NCI-H2227 (cell line): Measurements from ENCODE around the gene TMPRSS11D.

Experiments
- DNase-seq: peaks from one replicate; lab custom pipeline; 2025; ENCODE audit not compliant: unreplicated experiment; lab: John Stamatoyannopoulos, UW

The TMPRSS11D gene

DNA sequence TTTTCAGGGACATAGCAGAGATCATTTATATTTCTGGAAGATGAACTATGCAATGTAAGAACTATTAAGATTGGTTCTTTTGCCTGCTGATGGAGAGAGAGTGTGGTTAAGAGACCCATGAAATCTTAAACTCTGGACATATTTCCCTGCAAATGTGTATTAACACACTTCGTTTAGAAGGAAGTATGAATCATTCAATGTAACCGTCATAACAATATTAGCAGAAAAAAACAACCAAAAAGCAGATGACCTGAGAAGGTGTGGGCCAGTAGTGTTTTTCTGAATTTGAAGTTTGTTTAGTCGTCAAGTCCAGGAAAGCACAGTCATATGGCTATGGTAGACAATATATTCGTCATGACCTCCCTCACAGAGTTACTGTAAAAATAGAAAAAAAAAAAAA lies 2.5 kb upstream of the TMPRSS11D start:
- DNase-seq: no peak

DNA sequence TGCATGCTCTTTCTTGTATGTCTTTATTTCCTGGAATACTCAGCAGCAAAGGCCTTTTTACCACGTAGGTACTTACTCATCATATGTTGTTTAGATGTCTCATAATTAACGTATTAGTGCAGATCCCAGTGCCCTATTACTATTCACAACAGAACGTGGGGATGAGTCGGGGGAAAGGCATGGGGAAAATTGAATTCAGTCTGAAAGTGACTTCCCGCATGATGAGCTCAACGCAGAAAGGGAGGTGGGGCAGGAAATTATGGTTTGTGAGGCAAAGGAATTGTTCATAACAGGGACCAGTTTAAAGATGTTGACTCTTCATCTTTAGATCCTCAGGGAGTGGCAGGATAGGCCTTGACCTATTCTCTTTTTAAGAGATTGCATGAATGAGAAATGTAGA lies 2.0 kb upstream of the TMPRSS11D start:
- no peak for DNase-seq

DNA sequence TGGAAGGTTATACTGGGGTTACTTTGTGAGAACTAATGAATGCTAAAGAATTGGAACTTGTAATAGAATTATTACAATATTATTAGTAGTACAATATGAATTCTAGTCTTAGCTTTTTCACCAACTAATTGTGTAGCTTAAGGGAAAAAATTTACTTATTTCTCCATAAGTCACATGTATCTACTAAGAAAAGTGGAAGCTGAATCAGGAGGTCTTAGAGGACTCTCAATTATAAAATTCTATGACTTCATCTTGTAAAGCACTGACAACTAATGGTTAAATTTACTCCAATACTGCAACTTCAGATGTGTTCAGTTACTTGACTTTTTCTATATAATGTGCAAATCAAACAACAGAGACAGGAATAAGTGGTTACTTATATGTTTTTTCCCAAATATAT lies 899 bp upstream of the TMPRSS11D start:
- DNase-seq: no peak

DNA sequence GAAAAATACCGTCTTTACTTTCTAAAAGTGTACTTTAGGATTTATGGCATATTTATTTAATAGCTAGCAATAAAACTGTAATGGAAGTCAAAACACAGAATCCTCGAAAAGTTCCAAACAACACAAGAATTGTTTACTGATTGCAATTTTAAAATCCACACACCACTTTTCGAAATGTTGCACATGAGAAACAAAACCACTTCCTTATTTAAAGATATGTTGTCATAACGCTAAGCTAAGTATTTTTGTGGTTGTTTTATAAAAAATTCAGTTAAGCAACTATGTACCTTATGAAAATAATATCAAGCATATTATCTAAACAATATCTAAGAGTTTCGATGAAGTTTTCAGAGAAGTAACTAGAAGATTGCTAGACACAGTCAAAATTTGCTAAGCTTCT lies 344 bp downstream of the TMPRSS11D start:
- no peak for DNase-seq

DNA sequence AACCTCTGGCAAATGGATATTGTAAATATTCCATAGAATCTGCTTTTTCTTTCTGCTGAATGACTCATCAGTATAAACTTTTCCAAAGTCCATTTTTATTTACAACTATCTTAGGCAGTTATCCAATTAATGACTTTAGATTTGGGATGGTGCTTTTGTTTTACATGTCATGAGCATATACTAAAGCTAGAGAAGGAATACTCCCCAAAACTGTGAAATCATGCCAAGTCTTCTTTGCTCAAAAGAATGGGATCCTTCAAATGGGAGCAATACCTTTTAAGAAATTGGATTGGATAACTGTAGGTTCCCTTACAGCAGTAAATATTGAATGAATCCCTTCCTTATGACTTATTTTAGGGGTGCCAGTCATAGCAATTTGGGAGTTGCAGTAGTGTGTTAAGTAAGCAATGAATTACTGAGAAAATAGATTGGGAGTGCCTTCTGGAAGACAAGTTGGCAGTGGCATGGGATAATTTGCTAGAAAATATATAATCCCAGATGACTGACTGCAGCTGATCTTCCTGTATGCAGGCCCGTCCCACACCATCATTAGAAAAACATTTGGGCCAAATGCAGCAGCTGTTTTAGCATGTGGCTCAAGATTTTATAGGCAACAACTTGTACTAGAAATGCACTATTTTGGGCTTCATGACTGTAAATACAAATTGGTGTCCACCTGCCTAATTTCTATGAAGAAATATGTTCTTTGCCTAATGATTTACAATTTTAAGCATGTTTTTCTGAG lies 2.8 kb downstream of the TMPRSS11D start:
- no peak for DNase-seq

DNA sequence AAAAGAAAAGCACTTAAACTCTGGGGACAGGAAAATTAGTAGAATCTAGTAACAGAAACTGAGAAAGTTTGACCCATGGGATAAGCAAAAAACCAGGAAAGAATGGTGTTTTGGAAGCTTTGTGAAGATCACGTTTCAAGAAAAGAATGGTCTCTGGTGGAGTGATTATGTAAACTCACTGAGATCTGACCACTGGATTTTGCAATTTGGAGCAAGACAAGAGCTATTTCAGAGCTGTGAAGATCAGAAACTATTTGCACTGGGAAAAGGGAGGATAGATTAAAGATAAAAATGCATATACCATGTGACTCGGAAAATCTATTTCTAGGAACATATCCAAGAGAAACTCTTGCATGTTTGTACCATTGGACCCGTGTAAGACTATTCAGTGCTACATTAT lies 4.3 kb downstream of the TMPRSS11D start:
- no peak for DNase-seq

DNA sequence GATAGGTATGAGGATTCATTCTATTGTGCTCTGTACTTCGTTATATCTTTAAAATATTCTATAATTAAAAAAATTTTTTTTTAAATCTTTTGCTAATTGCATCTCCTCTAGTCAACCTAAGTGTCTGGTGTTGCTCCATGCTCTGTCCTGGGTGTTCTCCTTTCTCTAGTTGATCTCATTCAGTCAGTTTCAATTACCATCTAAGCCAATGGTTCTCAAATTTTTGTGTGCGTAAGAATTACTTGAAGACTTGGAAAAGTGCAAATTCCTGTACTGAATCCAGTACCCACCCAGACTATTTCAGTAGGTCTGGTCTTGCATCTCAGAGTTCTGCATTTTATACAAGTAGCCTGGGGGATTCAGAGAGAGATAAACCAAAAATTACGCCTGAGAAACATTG lies 6.7 kb downstream of the TMPRSS11D start:
- no peak for DNase-seq

DNA sequence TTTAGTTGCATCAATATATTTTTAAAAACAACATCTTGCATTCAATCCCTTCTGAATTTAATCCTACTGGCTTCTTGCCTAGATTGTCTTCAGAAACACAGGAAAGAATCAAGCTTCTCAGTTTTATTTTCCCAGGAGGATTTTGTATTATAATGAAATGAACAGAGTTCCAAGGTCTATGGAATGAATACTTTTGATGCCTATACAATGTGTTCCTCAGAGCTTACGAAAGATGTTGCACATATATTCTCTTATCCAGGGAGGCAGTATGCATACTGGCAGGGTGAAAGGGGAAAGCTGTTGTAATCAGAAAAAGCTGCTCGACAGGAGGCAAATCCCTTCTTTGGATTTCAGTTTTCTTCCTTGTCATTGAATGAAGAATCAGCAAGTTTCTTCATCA lies 8.8 kb downstream of the TMPRSS11D start:
- no peak for DNase-seq

DNA sequence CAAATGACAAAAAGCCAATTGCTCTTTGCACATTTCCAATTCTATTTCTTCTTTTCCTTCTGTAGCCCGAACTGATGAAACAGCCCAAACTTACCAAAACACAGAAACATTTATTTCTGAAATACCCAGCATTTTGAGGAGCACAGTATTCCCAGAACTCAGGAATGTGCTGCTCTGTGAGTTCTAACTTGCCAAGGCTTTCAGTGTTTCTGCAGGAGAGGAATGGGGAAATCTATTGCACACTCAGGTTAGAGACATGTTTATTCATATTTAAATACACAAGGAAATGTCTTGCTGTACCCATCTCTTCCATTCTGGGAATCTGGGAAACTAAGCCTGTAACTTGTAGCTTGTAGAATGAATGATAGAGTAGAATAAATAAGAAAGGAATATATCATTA lies 10.7 kb downstream of the TMPRSS11D start:
- DNase-seq: no peak

DNA sequence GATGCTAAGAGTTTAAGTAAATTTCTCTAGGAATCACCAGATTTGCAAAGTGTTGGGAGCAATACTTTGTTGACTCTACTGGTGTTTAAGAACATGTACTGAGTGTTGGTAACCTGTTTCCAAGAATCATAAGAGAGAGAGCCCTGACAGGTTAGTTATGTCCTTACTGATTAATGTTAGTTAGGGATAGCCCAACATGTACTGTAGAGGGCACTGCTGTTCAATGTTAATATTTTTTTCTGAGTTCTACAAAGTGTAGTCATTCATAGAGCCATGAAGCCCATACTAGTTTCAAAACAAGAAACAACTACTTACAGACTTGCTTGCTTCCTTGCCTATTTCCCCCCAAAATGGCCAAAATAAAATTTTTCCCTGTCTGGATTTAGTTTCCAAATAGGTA lies 11.9 kb downstream of the TMPRSS11D start:
- DNase-seq: peak; percentile 2

DNA sequence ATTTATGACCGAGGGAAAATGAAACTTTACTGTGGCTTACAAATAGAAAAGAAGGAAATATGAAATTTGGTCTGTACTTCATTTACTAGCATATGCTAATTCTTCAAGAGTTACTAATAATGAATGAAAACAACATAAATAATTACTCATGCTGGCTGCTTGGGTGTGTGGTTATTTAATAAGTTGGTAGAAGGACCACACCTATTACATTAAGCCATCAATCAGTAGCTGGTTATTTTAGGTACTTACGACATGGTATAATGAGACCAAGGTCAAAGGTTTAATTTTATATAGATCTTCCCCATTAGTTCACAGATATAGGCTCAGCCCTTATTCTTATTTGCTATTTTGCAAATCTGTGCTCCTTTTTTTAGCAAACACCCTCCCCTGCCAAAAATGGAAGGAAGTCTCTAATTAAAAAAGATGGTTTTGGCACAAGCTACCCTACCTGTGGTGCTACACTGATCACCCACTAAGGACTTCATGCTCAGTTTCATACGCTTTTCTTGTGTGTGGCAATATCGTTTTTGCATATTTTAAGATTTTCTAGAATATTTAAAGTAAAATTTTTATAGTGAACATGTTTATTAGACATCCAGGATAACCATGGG lies 14.1 kb downstream of the TMPRSS11D start:
- no peak for DNase-seq

DNA sequence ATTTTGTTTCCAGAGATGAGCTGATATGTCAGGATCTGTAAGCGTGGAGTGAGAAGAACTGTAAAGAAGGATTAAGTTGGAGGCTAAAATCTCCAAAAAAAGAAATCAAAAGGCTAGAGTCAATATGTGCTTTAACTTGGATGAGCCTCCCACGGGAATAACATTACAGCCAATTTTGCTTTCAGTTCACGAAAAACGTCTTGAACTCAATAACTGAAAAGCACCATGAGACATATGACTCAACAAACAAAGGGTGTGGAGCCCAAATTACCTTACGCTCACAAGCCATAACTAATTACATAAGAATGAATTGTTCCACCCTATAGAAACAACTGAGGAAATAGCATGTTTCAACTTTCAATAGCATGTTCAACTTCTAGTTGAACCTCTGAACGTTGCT lies 22.3 kb downstream of the TMPRSS11D start:
- no peak for DNase-seq

DNA sequence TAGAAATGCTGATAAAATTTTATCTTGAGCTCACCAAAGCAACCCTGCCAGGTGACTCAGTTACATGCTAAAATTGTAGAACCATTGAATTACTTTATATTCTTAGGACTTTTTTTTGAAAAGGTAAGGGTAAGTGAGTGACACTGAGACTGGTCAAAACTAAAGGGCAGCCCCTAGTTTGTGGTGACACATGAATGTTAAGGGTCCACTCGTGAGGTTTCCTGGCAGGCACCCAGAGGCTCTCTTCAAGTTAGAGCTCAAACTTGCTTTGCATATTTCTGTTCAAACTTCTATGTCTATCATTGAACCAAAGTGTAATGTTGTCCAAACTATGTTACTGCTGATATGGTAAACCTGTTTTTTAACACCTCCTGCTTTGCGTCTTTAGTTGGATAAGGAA lies 30.5 kb downstream of the TMPRSS11D start:
- DNase-seq: no peak

DNA sequence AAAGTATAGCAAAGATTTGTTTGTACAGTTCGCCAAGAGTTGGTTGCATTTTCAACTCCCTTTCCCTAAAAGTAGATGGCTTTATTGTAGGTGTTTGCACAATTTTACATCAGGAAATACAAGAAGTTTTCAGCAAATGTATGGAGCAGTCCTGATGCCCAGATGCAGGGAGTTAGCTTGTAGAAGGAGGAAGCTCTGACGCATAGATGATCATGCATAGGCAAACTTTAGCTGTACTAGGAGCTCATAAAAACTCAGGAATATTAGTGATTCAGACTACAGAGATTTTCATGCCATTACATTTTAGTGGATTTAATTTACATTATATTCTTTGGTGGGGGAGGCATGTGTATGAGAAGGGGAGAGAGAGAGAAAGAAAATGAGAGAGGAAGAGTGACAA lies 62.9 kb downstream of the TMPRSS11D start:
- DNase-seq: no peak

DNA sequence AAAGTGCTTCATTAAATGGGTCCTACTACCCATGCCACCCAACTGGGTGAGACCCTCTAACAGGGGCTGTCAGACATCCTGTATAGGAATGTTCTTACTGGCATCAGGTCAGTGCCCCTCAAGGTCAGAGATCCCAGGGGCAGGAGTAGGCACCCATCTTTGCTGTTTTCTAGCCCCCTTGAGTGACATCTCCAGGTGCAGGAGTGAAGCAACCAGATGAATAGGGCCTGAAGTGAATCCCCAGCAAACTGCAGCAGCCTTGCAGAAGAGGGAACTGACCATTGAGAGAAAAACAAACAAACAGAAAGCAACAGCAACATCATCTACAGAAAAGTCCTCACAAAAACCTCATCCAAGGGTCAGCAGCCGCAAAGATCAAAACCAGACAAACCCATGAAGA lies 73.8 kb downstream of the TMPRSS11D start:
- no peak for DNase-seq

DNA sequence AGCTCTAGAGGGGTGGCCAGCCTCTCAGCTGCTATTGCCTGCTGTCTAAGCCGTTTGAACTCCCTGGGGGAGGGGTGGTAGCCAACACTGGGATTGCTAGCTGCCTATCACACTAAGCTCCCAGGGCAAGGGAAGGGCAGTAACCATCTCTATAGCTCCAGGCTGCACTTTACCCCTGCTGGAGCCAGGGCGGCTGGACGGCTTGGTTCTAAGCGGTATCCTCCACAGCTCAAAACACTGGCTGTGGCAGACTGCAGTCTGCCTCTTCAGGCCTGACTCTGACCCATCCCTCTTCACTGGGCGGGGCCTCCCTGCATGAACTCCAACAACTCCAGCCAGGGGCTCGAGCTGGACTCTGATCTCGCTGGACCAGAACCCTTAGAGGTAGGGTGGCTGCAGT lies 74.3 kb downstream of the TMPRSS11D start:
- DNase-seq: no peak

DNA sequence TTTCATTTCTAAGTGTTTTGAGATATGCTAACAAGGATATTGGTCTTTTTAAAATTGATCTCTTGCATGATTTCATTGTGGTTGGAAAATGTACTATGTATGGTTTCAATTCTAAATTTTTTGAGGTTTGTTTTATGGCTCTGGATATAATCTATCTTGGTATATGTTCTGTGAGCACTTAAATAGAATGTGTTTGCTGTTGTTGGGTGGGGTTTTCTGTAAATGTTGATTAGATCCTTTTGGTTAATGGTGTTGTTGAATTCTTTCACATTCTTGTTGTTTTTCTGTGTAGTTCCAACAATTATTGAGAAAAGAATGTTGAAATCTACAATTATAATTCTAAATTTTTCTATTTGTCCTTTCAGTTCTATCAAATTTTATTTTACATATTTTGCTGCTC lies 87.0 kb downstream of the TMPRSS11D start:
- no peak for DNase-seq

DNA sequence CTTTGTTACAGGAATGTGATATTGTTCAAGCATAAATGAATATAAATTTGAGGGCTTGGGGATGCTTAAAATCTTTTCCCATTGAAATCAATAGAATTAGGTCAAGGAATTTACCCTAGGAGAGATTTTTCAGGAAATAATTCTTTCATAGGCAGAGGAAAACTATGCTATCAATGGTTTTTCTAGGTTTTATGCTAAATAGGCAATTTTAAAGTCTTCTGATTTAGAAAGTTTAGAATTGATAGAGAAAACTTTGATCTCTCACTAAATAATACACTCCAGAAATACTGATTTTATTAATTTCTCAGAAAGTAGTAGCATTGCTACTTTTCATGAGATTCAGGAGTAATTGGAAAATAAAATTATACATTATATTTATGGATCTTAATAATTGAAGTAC lies 93.1 kb downstream of the TMPRSS11D start:
- no peak for DNase-seq

DNA sequence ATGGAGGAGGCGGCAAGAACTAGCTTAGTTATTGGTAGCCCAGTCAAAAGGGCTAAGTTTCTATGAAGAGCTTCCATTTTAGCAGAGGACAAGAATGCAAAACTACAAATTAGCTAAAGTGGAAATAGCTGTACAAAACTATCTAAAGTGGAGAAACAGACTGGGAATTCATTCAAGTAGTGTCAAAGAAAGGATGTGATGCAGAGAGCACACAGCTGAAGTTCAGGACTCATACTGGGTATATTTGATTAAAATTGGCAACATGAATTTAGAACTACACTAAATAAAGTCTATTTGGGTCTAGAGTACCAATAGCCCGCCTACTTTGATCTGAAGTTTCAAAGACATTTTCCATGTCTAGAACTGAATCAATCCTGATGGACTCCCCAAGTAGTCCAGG lies 96.5 kb downstream of the TMPRSS11D start:
- DNase-seq: no peak

DNA sequence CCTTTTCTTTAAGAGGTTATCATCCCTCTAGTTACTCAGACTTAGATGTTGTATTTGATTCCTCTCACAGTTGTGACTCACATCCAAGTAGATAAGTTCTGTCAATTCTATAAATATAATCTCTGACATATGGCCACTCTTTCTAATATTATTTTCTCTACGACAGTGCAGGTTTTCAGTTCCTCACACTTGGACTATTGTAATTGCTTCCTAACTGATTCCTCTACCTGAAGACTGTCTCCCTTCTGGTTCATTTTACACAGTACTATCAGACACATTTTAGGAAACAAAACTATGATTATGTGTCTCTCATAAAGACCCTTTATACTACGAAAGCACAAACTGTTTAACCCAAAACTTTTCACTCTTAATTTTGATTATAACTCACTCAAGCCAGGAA lies 98.3 kb downstream of the TMPRSS11D start:
- no peak for DNase-seq

DNA sequence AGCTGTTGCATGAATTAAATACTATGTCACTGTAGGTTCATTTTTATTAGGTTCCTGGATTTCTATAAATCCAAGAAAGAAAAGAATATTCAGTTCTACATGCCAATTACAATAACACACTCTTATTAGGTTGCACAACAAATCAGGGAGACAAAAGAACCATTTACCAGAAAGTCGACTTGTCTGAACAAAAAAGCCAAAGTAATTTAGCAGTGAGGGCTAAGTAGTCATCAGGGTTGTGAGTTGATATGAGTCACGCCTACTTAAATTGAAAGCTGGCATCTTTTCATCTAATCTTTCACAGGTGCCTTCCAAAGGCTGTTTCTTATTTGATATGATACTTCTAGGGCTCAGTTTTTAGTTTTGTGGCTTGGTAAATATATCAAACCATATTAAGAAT lies 104.2 kb downstream of the TMPRSS11D start:
- peak; percentile 10 for DNase-seq

DNA sequence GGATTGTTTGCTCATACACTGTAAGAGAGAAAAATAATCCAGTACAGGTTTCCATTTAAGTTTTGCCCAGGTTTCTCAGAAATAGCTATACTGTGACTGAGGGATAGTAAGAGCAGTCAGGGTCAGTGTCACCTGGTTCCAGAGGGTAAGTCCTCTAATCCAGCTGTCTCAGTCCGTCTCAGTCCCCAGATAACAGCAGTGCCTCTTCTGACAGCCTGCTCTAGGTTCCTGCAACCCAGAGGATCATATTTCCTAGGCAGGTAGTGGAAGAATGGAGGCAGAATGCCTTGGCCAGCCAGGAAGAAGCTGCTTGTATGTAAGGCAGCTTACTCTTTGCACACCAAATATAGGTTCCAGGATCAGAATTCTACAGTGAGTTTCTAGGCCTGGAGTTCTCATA lies 107.1 kb downstream of the TMPRSS11D start:
- no peak for DNase-seq
